ENCODE data around the gene KCNMA1.
A peak's percentile ranks its signal among the peaks of the same experiment; 100 is the strongest.

Gene KCNMA1

DNA sequence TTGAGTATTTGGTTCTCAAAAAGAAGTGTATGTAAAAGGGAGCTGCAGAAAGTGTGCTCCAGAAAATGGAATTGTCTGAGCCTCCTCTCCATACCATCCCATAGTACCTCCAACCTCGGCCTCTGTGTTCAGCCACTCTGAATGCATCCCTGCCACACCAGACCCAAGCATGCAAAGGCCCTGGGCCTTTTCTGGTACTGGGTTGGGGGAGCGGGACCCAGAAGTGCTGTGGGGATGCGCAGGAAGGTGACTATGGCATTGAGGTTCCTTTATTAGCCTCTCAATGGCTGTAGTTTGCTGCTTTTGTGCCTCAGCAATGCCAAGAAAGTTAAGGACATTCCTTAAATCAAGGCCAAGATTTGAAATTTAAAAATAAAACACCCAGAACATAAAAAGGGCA is 2.1 kb upstream of the KCNMA1 start:
- TF ChIP-seq, protein P1, sequence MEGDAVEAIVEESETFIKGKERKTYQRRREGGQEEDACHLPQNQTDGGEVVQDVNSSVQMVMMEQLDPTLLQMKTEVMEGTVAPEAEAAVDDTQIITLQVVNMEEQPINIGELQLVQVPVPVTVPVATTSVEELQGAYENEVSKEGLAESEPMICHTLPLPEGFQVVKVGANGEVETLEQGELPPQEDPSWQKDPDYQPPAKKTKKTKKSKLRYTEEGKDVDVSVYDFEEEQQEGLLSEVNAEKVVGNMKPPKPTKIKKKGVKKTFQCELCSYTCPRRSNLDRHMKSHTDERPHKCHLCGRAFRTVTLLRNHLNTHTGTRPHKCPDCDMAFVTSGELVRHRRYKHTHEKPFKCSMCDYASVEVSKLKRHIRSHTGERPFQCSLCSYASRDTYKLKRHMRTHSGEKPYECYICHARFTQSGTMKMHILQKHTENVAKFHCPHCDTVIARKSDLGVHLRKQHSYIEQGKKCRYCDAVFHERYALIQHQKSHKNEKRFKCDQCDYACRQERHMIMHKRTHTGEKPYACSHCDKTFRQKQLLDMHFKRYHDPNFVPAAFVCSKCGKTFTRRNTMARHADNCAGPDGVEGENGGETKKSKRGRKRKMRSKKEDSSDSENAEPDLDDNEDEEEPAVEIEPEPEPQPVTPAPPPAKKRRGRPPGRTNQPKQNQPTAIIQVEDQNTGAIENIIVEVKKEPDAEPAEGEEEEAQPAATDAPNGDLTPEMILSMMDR (IDR thresholded peaks at IDR 0.05; ENCODE audit: insufficient read depth, low read depth, low read length, missing control alignments), result no peak

DNA sequence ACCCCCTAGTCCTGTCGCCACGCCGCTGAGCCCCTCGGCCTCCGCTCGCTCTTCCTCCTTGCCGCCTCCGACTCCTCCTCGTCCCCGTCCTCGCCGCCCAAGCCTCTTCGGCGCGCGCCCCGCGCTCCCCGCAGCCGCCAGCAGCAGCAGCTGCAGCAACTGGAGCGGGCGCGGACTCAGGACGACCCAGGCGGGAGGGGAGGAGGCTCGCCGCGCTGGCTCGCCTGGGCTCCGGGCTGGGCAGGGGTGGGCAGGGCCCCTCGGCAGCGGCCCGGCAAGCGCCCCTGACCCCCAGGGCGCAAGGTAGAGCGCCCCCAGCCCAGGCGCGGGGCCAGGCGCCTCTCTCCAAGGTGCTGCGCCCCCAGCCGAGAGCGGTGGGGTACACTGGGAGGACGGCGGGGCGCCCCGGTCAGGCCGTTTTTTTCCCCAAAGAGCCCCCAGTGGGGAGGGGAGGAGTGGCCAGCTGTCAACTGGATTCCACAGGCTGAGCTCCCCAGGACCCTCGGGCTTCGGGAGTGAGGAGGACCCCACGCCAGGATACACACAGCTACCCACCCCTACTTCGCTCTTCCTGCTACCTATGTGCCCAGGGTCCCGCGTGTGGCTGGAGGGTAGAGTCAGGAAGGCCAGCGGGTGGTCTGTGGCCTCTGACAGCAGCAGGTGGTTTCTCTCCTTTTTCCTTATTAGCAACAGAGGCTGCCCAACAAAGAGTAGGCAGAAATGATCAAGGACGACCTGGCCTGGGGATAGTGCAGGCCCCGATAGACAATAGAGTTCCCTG is 903 bp upstream of the KCNMA1 start:
- TF ChIP-seq, protein P1 (IDR thresholded peaks at IDR 0.05; ENCODE audit: insufficient read depth, low read depth, low read length, missing control alignments), result no peak
- DNase-seq (ENCODE audit: low read depth), result no peak
- H3K4me3 ChIP-seq (ENCODE audit: low read depth, low read length), result peak overlapping the region; percentile 11; the same call in 1 of the 2 replicates

More for the DNA sequence above, 2.1 kb upstream of the KCNMA1 start:
- DNase-seq (ENCODE audit: low read depth), result no peak
- H3K4me3 ChIP-seq (ENCODE audit: low read depth, low read length), result no peak overlapping the region

DNA sequence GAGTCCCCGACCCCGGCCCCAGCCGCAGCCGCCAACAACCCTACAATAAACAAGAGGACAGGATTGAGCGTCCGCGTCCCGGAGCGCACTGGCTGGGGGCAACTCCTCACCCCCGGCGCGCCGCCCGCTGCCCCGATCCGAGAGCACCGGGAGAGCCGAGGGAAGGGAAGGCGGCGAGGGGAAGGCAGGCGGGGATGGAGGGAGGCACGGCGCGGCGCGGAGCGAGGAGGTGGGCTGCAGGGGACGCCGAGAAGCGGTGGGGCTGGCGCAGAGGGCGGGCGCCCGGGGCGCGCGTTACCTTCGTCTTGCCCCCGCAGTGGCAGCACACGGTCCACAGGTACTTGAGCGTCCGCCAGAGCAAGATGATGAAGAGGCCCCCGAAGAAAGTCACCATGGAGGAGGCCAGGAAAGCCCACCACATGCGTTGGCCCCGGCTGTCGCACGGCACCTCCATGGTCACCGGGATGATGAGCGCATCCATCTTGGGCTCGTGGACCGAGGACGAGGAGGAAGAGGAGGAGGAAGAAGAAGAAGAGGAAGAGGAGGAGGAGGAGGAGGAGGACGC is 559 bp downstream of the KCNMA1 start:
- peak overlapping the region; percentile 37 for H3K4me3 ChIP-seq (ENCODE audit: low read depth, low read length)
- TF ChIP-seq, protein P1 (IDR thresholded peaks at IDR 0.05; ENCODE audit: insufficient read depth, low read depth, low read length, missing control alignments), result no peak
- no peak for DNase-seq (ENCODE audit: low read depth)

DNA sequence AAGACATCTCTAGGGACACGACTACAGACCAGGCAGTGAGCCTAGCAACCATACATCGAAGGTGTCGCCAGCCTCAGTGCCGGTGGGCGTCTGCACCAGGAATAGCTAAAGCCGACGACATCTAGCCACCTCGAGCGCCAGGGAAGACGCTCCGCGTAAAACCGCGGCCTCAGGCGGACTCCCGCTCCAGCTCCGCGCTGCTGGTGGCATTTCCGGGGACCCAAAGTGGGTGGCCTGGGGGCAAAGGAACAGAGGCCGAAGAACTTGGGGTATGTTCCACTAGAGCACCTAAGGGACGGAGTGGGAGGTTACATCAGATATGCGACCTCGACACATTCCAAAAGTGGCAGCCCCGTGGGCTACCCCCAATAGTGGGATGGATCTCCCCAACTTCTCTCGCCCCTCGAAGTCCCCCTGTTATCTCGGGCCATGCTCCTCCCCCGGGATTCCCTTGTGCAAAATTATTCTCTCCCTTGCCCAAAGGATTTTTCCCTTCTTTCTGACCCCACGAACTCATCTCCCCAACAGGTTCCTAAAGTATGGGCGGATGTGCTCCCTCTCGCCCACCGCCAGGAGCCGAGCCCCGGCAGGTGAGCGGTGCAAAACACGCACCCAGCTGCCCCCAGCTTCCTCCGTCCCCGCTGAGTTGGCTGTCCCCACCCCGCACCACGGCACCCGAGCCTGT is 1.2 kb downstream of the KCNMA1 start:
- H3K4me3 ChIP-seq (ENCODE audit: low read depth, low read length), result peak overlapping the region; percentile 4; the same call in 1 of the 2 replicates
- no peak for DNase-seq (ENCODE audit: low read depth)
- TF ChIP-seq, protein P1 (IDR thresholded peaks at IDR 0.05; ENCODE audit: insufficient read depth, low read depth, low read length, missing control alignments), result no peak

DNA sequence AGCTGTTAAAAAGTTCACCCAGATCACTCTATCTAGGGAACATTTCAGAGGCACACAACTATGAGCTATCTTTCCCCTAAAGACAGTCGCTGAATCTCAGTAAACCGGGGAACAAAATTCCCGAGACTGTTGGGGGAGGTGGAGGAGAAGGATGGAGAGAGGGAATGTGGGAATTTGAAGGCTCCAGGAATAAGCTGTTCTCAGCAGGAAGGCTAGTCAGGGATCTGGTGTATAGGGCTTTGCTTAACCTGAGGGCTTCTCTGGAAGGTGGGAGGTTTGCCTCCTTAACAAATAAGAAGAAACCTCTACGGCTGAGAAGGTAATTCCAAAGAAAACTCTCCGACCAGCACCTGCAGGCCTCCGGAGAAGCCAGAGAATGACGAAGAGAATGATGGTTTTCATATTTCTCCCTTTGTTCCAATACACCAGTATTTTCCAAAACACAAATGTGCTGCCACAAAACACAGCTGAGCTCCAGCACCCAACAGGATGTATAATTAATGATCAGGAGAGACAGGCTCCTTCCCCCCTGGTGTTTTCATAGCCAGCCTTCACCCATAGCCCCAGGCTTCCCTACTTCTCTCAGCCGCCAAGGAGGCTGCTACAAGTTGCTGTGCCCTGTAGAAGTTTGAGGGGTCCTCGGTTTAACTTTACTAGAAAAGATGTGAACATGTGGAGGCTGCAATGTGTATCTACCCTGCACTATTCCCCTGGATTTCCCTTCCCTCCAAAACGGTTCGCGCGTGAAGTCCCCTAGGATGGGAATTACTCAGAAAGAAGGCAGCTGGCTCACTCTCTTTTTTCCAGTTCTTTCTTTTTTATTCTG is 2.0 kb downstream of the KCNMA1 start:
- TF ChIP-seq, protein P1 (IDR thresholded peaks at IDR 0.05; ENCODE audit: insufficient read depth, low read depth, low read length, missing control alignments), result no peak
- H3K4me3 ChIP-seq (ENCODE audit: low read depth, low read length), result no peak overlapping the region
- no peak for DNase-seq (ENCODE audit: low read depth)

DNA sequence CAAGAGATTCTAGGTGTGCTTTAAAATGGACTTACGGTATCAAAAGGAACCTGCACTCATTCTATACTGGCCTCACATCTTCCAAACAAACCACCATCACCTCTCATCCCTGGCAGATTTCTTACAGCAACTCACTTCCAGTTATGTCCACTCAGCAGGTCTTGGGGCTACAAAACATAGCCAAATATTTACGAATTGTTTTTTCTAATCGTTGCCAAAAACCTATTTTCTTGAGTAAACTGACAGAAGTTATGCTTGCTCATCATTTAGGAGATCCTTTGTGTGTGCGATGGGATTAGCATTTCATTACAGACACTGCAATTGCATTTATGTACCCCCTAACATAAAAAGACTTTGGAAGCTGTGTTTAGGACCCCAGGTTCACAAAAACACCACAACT is 2.7 kb downstream of the KCNMA1 start:
- DNase-seq (ENCODE audit: low read depth), result no peak
- H3K4me3 ChIP-seq (ENCODE audit: low read depth, low read length), result no peak overlapping the region
- TF ChIP-seq, protein P1 (IDR thresholded peaks at IDR 0.05; ENCODE audit: insufficient read depth, low read depth, low read length, missing control alignments), result no peak

Data from GM12865 (cell line).